HL-60/S4 (cell line): Measurements from ENCODE around the gene SLC16A1.
"Not testable (repeated sequence)": the region's sequence is repeated elsewhere in the genome, so short reads cannot be mapped to it uniquely, and the experiment has no call there.

ENCODE experiments used
- in situ Hi-C: fragments of 300-500 bp; cut with MboI; formaldehyde crosslinking; loops from 2 replicates; pipeline ENCODE4 v1.14.3; 2022; ENCODE audit warnings: low sequenced_read_pairs

Gene SLC16A1

DNA sequence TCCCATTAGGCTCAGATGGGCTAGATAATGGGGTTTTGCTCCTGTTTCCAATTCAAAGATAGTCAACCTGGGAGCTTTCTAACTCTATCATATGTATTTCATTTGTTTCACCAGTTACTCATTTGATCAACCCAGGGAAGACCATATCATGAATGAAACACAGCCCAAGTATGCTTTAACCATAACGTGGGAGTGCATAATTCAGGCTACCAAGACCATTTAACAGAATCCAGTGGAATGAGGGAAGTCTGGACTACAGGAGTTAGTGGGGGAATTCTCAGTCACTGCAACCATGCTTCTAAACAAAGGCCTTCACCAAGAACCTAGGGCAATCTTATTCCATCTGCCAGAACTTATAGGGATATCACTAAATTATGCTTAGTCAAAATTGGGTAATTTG, 15.0 kb upstream of the SLC16A1 start:
- in situ Hi-C loops = no loop called here

DNA sequence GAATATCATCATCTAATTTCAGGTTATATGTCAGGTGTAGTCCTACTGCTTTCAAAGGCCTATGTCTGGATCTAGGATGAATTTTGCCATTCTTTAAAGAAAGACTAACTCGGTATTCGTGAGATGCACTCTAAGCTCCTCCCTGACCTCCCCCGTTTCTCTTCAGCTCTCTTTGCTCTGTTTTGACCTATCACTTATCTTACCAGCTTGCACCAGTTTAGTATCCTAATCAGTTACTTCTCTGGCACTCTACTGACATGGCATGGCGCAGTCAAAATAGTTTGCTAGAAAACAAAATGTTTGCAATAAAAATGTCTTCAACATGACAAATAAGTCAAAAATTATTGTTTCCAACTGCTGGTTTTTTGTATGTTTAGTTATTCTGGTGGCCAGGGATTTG, 8.4 kb upstream of the SLC16A1 start:
- in situ Hi-C loops = no loop called here

DNA sequence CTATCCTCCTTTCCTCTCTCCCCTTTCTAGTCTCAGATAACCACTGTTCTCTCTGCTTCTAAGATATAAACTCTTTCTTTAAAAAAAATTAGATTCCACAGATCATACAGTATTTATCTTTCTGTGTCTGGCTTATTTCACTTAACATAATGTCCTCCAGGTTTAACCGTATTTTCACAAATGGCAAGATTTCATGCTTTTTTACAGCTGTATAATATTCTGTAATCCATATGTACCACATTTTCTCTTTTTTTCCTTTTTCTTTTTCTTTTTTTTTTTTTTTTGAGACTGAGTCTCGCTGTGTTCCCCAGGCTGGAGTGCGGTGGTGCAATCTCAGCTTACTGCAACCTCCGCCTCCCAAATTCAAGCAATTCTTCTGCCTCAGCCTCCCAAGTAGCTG, 5.1 kb upstream of the SLC16A1 start:
- in situ Hi-C loops = no loop called here

DNA sequence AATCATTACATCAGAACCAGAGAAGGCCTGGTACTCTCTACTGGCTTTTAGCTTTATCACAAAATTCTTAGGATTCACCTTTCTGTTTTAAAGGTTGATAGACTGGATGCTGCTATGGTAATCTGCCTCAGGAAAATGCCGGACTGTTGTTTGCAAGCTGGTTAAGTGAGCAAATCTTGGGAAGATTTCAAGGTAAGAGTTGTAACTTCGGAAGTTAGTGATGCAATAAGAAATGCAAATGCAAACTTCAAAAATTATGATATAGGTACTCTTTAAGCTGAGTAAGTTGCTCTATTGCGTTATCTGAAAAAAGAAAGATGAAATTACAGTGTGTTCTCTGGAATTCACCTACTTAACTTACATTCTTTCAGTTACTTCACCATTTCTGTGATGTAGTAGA, 4.4 kb upstream of the SLC16A1 start:
- in situ Hi-C loops = no loop called here

DNA sequence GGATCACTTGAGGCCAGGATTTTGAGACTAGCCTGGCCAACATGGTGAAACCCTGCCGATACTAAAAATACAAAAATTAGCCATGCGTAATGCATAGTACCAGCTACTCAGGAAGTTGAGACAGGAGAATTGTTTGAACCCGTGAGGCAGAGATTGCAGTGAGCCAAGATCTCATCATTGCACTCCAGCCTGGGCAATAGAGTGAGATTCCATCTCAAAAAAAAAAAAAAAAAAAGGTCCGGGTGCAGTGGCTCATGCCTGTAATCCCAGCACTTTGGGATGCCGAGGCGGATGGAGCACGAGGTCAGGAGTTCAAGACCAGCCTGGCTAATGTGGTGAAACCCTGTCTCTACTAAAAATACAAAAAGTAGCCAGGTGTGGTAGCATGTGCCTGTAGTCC, 2.2 kb upstream of the SLC16A1 start:
- in situ Hi-C loops = not testable (repeated sequence)

DNA sequence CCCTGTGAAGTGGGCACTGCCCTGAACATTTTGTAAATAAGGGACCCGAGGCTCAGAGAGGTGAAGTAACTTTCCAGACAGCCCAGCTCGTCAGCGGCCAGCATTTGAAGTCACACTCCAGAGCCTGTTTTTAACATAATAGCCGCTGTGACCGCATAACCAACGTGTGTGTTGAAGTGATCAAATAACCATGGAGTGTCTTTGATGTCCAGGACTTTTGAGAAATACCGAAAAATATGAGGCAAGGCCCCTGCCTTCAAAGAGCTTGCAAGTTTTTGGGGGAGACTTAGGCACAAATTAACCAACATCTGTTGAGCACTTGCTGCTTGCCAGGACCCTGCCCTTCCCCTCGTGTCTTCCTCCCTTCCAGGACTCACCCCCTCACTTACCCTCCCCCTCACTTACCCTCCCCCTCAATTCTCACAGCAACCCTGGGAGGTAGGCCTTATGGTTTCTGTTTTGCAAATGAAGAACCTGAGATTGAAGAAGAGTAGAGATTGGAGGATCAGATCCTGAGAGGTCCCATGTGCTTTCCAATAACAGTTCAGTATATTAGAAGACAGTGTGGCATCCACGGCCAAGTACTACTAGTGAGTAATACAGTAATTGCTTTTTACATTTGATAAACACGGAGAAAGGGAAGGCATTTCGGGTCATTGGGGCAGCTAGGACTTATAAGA, 1.3 kb upstream of the SLC16A1 start:
- in situ Hi-C loops = no loop called here

DNA sequence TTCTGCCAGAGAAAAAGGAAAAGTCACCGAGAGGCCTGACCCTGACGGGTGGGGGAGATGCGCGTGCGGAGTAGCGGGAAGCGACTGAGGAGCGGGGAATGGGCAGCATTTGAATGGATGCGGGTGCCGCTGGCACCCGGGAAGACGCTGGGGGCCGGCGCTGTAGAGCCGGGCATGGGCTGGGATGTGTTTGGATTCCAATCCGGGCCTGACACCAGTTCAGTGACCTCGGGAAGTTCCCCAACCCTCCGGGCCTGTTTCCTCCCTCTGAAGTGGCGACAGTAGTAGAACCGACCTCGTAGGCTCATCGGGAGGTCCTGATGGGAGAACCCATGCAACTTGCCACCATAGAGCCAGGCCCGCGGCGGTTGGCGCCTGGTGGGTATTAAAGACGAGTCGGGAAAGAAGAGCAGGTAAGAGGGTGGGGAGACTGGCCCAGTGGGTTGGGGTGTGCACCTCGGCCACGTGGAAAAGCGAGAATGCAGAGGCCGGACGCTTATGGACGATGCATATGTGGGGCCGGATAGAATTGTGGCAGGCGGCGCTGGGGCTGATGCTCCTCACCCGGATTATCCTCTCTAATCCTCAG, 642 bp upstream of the SLC16A1 start:
- in situ Hi-C loops = no loop called here

DNA sequence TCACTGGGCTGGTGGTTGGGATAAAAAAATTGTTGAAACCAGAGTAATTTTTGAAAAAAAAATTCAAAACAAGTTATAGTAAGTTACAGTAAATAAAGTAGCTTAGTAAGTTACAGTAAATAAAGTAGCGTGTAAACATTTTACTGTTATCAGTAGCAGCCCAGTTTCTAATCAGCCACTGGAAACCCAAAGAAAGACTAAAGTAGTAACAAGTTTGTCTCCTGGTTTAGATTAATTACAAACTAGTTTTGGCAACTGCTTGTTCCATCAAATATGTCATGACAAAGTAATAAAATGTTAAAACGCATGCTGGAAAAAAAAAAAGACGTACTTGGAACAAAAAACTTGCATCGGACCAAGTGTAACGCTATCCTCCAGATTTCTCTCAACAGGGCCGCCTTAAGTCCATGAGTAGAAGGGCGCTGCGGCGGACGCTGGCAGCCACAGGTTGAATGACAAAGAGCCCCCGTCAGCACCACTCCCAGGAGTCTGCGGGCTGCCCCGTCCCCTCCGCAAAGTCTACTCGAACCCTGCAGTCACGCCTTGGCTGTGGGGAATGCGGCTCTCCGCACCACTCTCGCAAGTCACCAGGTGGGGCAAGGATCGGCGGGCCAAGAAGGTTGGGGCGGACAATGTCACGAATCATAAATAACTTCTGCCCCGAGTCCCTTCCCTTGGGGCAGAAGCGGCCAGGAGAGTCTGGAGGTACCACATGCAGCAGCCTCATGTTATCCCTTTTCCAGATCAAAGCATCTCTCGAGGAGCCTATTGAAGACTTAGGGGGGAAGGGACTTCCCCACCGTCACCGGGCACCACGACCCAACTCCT, 837 bp downstream of the SLC16A1 start:
- in situ Hi-C loops = no loop called here

DNA sequence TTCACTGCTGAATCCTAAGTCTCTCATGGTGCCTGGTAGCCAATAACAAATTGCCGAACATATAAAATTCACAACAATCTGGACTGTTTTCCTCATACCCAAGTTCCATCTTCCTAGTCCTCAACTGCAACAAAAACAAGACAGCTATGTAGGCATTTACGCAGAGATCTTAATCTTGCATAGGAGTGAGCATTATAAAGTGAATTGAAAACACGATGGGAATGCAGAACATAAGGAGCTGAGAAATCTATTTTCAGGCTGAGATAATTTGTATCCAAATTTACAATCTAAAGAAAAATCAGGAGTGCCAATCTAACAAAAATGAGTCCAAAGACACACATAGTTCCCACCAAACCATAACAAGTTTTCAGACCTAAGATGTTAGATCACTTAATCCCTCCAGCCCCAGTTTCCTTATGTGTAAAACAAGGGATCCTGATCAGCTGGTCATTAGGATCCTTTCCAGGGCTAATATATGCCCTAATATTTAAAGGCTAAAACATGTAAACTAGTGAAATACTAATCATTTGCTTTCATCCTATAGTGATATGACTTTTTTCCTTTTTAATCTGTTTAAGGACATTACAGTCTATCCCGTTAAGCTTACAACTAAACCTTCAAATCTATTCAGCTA, 1.9 kb downstream of the SLC16A1 start:
- in situ Hi-C loops = no loop called here

DNA sequence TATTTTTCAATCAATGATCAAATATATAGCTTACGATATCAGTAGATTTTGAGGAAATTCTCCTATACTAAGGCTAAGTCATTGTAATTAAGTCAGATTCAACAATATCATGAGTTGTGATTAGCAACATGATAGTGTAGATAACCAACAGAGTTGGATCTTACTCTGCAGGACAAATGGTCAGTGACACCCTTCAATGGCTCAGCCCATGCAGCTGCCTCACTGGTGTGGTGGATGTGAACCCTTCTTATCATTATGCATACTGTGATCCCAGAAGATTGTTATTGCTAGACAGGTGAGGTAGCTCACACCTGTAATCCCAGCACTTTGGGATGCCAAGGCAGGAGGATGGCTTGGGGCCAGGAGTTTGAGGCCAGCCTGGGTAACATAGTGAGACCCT, 5.6 kb downstream of the SLC16A1 start:
- in situ Hi-C loops = no loop called here

DNA sequence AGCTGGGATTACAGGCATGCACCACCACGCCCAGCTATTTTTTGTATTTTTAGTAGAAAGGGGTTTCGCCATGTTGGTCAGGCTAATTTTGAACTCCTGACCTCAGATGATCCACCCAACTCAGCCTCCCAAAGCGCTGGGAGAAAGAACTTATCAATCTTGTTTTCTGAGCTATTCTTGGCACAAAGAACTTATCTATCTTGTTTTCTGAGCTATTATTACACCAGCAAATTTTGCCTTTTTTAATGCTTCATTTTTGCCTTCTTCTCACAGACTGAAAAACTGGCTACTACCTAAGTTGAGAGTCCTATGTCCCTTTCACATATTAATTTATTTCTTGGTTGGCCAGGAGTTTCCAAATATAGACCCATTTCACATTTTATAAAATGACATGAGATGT, 9.3 kb downstream of the SLC16A1 start:
- in situ Hi-C loops = no loop called here

DNA sequence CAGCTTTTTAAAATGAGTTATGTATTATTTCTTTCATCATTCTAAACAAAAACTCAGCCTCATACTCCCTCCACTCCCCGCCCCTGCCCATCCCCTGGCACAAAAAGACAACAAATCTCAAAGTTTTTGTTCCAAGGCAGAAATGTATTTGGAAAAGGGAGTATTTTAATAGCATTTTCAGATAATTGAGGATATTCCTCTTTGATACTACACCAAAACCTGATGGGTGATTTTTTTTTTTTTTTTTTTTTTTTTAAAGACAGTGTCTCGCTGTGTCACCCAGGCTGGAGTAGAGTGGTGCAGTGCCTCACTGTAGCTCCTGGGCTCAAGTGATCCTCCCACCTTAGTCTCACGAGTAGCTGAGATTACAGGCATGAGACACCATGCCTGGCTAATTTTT, 16.2 kb downstream of the SLC16A1 start:
- in situ Hi-C loops = no loop called here

DNA sequence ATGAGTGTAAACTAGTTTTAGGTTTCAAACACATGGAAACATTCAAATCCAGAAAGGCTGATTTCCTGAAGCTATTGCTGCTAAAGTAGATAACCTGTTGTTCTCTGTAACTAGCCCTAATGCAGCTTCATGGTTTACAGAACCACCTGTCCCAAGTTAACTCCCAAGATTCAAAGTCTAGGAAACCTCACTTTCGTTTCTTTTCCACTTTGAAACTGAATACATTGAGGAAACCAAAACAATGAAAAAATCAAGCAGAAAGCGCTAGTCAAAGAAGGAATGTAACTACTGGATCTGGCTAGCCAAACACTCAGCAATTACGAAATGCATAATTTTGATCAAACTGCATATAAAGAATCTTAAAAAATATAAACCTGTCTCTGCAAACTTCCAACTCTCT, 17.8 kb downstream of the SLC16A1 start:
- in situ Hi-C loops = no loop called here

DNA sequence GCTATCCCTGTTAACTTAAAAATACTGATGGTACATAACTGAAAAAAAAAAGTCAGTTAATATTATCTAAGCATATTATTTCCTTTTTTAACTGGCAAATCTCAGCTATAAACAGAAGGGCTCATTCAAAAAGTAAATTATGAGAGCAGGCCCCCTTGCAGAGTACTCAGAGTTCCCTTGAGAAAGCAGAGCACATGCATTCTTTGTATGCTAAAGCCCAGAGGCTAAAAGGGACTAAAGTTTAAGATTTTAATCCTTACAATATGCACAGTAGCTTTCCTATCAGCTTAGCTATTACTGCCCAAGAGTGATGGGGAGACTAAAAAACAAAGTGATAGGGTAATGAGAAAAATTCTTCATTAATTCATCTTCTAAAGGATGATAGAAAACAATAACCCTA, 18.5 kb downstream of the SLC16A1 start:
- in situ Hi-C loops = no loop called here

DNA sequence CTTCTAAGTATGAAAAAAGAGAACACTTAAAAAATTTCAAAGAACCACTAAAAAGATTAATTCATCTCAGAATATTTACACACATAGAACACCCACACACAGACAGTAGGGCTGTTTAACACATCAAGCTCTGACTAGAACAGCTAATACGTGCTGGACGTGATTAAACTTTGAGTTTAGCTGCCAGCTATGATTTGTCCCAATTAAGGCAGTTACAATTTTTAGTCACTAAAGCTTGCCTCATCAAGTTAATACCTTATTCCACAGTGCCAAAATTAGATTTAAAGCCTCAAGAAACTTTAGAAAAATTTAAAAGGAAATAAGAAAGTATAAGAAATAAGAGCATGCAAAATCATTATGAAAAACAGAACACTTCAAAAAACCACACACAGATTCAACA, 18.9 kb downstream of the SLC16A1 start:
- in situ Hi-C loops = no loop called here

DNA sequence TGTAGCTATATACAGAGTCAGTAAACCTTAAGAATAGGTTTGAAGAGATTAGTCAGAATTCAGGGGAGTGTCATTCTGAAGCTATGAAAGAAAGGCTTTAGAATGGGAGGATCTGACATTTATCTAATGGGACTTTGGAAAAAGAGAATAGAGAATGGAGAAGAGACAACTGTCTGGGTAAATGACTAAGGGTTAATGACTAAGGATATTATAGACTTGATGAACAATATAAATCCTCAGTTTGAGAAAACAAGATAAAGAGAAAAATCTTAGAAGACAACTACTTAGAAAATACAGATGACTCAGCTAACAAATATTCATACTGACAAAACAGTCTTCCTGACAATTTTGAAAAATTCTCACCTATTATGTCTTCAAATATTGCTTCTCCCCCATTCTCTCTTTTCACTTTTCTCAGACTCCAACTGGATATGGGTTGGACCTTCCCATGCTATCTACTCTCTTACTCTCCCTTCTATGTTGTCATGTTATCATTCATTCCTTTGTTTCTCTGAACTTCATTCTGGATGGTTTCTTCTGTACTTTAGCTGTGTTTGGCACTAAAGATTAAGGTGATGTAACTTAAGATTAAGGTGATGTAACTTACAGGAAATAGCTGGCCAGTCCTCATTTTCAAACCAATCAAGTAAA, 20.4 kb downstream of the SLC16A1 start:
- in situ Hi-C loops = no loop called here

DNA sequence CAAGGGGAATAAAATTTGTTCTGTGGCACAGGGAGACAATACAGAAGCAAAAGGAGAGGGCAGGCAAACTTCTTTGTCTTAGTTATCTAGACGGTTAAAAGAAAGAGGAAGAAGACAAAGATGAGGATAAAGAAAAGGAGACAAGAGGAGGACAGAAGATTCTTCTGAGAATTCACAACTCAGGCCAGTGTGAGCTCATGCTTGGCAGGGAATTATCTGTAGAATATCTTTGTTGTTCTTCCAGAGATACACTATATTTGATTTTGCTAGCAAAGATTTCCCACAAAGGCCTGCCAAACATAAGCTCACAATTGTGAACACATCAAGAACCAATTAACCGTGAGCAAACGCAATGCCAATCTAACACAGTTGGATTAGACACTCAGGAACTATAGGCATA, 21.4 kb downstream of the SLC16A1 start:
- in situ Hi-C loops = no loop called here

DNA sequence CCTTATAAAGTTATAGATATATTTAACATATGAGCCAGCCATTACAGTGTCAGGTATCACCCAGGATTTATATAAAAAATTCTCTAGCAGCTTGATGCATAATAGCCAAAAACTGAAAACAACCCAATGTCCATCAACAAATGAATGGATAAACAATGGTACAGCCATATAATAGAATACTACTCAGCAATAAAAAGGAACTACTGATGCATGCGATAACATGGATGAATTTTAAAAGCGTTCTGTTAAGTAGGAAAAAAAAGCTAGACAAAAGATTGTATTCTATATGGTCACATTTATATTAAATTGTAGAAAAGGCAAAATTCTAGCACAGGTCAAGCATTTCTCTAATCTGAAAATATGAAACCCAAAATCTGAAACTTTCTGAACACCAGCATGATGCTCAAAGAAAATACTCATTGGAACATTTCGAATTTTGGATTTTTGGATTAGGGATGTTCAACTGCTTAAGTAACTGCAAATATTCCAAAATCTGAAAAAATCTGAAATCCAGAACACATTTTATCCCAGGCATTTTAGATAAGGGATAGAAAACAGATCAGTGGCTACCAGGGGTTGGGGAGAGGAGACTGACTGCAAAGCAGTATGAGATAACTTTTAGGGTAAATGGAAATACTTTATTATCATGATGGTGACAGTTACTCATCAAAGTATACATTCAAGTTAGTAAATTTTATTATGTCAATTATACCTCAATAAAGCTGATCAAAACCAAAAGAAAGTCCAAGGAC, 22.0 kb downstream of the SLC16A1 start:
- in situ Hi-C loops = no loop called here

DNA sequence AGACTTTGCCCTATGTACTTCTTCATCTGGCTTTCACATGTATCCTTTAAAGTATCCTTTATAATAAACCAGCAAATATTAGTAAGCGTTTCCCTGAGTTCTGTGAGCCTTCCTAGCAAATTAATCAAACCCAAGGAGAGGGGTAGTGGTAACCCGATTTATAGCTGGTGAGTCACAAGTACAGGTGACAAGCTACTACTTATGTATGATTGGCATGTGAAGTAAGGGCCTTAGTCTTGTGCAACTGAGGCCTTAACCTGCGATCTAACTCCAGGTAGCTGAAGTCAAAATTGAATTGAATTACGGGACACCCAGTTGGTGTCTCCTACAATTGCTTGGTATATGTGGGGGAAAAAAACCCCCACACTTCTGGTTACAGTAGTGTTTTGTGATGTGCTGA, 26.0 kb downstream of the SLC16A1 start:
- in situ Hi-C loops = no loop called here

DNA sequence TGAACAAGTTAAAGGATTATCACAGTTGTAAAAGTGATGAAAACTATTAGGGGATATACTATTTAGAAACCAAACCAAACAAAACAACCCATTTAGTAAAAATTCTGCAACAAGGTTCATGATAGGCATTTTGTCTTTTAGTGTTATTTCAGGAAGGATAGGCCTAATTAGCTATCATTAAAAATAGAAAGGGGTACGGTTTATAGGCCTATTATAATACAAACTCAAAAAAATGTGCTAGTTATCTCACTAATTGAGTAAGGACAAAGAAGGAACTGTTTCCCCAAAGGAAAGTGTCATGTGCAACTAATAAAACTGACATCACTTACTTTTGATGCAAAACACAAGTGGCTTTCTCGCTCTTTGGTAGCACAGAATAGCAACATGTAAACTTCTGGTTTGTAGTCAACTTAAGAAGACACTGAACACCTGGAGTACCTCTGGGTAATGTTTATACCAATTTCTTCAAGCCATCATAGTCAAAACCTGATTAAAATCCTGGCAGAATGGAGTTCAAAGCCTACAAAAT, 28.5 kb downstream of the SLC16A1 start:
- in situ Hi-C loops = no loop called here
